ENCODE data around the gene GSTM2. TPM values are rescaled to one million over a fixed set of nuclear protein-coding genes. Genes with fewer than 3 reads are reported as not detected.

Gene GSTM2
- total RNA-seq, 1 experiment from 2014 or later: 0.84 TPM

DNA sequence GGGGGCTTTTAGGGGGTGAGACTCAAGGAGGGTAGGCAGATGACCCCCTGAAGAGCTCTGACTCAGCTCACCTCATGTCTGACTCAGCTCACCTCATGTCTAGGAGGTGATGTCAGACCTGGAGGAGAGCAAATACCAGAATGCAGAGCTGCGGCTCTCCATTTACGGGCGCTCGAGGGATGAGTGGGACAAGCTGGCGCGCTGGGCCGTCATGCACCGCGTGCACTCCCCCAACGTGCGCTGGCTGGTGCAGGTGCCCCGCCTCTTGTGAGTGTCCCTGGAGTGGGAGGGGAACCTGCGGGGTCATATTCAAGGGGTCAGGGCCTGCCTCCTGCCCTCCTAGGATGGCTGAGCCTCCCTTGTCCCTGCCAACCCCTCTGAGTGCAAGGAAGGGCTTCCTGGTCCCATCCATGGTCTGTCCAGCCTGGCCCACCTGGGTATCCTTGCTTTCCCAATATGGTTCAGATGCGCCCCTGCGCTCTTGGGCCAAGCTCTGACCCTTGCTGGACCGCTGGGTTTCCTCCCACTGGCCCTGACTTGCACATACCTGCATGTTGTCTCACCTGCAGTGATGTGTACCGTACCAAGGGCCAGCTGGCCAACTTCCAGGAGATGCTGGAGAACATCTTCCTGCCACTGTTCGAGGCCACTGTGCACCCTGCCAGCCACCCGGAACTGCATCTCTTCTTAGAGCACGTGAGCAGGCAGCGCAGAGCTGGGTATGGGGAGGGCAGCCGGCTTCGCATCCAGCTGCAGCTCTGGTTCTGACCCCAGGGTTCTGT, 39.1 kb upstream of the GSTM2 start:
- Histone ChIP-seq H3K4me1 (no peaks in the 10 kb centered on the region), H3K4me3 (ENCODE audit: low read depth, low read length) (no peak overlapping the region), H3K9me3 (no peaks in the 10 kb centered on the region), H3K27me3 (replicated peaks; ENCODE audit: control insufficient read depth, insufficient read depth, low read length) (no peaks in the 10 kb centered on the region), H3K36me3 (ENCODE audit: control insufficient read depth, insufficient read depth, low read length) (no peaks in the 10 kb centered on the region)
- no peaks in the 10 kb centered on the region for H3K9me3 Mint-ChIP-seq (ENCODE audit: unreplicated experiment)
- intact Hi-C loops (cut with micrococcal nuclease; ENCODE audit: unreplicated experiment): no loop called here
- ChIA-PET CTCF (interaction anchor here (3.3 kb wide), 1 partner anchor 83 kb away, joined by 36 read pairs; no protein-coding TSS in a partner anchor), POLR2A (no interaction called here)
- H3K4me3 Mint-ChIP-seq (ENCODE audit: unreplicated experiment): no peak overlapping the region
- H3K4me1 Mint-ChIP-seq (ENCODE audit: low read depth, unreplicated experiment): no peaks in the 10 kb centered on the region
- DNase-seq: no peak
- no peaks in the 10 kb centered on the region for H3K27me3 Mint-ChIP-seq (ENCODE audit: insufficient read depth, unreplicated experiment)
- H3K36me3 Mint-ChIP-seq (ENCODE audit: insufficient read depth, unreplicated experiment): peaks cover 4% of the 10 kb centered on the region
- no peak overlapping the region for H3K27ac Mint-ChIP-seq (ENCODE audit: unreplicated experiment)
- TF ChIP-seq, protein P1, sequence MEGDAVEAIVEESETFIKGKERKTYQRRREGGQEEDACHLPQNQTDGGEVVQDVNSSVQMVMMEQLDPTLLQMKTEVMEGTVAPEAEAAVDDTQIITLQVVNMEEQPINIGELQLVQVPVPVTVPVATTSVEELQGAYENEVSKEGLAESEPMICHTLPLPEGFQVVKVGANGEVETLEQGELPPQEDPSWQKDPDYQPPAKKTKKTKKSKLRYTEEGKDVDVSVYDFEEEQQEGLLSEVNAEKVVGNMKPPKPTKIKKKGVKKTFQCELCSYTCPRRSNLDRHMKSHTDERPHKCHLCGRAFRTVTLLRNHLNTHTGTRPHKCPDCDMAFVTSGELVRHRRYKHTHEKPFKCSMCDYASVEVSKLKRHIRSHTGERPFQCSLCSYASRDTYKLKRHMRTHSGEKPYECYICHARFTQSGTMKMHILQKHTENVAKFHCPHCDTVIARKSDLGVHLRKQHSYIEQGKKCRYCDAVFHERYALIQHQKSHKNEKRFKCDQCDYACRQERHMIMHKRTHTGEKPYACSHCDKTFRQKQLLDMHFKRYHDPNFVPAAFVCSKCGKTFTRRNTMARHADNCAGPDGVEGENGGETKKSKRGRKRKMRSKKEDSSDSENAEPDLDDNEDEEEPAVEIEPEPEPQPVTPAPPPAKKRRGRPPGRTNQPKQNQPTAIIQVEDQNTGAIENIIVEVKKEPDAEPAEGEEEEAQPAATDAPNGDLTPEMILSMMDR (IDR thresholded peaks at IDR 0.05; ENCODE audit: insufficient read depth in 1 of 2, low read depth in 1 of 2, low read length in 1 of 2, severe bottlenecking in 1 of 2, unreplicated experiment in 1 of 2): no peak
- BruUV-seq (replicated peaks): no TSS peak

DNA sequence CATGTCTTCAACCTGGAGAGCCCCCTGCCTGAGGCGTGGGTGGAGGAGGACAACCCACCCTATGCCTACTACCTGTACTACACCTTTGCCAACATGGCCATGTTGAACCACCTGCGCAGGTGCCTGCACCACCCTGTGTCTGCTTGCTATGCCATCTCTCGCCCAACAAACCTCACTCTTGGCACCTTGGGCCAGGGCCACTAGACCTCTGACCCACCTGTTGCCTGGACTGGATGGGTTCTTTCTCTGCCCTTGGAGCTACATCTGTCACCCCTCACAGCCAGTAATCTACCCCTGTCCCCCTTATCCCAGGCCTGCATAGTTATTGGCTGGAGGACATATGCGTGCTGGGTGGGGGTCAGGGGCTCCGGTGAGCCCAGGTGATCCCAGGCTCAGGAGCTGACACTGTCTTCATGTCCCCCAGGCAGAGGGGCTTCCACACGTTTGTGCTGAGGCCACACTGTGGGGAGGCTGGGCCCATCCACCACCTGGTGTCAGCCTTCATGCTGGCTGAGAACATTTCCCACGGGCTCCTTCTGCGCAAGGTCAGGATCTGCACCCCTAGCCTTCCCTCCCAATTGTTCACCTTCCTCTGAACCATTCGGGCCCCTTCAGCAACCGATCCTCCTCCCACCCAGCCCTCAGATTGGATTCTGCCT, 38.4 kb upstream of the GSTM2 start:
- Mint-ChIP-seq H3K36me3 (ENCODE audit: insufficient read depth, unreplicated experiment) (peaks cover 4% of the 10 kb centered on the region), H3K27ac (ENCODE audit: unreplicated experiment) (no peak overlapping the region), H3K9me3 (ENCODE audit: unreplicated experiment) (no peaks in the 10 kb centered on the region), H3K27me3 (ENCODE audit: insufficient read depth, unreplicated experiment) (no peaks in the 10 kb centered on the region), H3K4me3 (ENCODE audit: unreplicated experiment) (no peak overlapping the region), H3K4me1 (ENCODE audit: low read depth, unreplicated experiment) (no peaks in the 10 kb centered on the region)
- H3K4me1 ChIP-seq: no peaks in the 10 kb centered on the region
- H3K27me3 ChIP-seq (replicated peaks; ENCODE audit: control insufficient read depth, insufficient read depth, low read length): no peaks in the 10 kb centered on the region
- H3K9me3 ChIP-seq: no peaks in the 10 kb centered on the region
- ChIA-PET POLR2A (no interaction called here), CTCF (interaction anchor here (1.3 to 3.3 kb wide), 3 partner anchors 9 to 83 kb away, joined by 3 to 36 read pairs (median 14); partner anchors contain the start of gene GNAI3)
- intact Hi-C loops (cut with micrococcal nuclease; ENCODE audit: unreplicated experiment): no loop called here
- H3K36me3 ChIP-seq (ENCODE audit: control insufficient read depth, insufficient read depth, low read length): no peaks in the 10 kb centered on the region
- H3K4me3 ChIP-seq (ENCODE audit: low read depth, low read length): no peak overlapping the region
- DNase-seq: no peak
- BruUV-seq (replicated peaks): no TSS peak
- TF ChIP-seq, protein P1 (IDR thresholded peaks at IDR 0.05; ENCODE audit: insufficient read depth in 1 of 2, low read depth in 1 of 2, low read length in 1 of 2, severe bottlenecking in 1 of 2, unreplicated experiment in 1 of 2): no peak

DNA sequence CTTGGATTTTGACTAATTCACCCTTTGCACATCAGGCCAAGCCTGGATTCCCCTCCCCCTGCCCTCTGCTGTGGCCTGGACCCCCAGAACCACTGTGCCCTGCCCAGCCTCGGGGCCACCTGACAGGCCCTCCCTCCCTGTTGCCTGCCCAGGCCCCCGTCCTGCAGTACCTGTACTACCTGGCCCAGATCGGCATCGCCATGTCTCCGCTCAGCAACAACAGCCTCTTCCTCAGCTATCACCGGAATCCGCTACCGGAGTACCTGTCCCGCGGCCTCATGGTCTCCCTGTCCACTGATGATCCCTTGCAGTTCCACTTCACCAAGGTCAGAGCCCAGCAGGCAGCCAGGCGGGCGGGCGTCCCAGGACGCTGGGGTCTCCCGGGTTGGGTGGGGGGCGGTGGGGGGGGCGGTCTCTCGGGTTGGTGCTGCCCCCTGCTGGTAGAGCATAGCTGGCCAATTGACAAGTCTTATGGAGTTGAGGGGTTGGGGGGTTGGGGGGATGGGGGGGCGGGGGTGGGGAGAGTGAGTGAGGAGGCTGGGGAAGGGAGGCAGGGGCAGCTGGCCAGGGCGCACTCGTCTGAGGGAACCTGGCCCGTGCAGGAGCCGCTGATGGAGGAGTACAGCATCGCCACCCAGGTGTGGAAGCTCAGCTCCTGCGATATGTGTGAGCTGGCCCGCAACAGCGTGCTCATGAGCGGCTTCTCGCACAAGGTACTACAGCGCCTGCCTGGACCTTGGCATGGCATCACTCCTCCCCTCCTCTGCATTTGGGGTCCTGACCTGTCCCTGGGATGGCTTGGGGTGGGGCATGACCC, 37.6 kb upstream of the GSTM2 start:
- Histone ChIP-seq H3K9me3 (no peaks in the 10 kb centered on the region), H3K27me3 (replicated peaks; ENCODE audit: control insufficient read depth, insufficient read depth, low read length) (no peaks in the 10 kb centered on the region), H3K4me1 (no peaks in the 10 kb centered on the region), H3K36me3 (ENCODE audit: control insufficient read depth, insufficient read depth, low read length) (no peaks in the 10 kb centered on the region), H3K4me3 (ENCODE audit: low read depth, low read length) (no peak overlapping the region)
- H3K9me3 Mint-ChIP-seq (ENCODE audit: unreplicated experiment): no peaks in the 10 kb centered on the region
- BruUV-seq (replicated peaks): no TSS peak
- intact Hi-C loops (cut with micrococcal nuclease; ENCODE audit: unreplicated experiment): no loop called here
- H3K27me3 Mint-ChIP-seq (ENCODE audit: insufficient read depth, unreplicated experiment): no peaks in the 10 kb centered on the region
- H3K27ac Mint-ChIP-seq (ENCODE audit: unreplicated experiment): no peak overlapping the region
- DNase-seq: peak in 1 of 2 experiments; percentile 30
- H3K4me1 Mint-ChIP-seq (ENCODE audit: low read depth, unreplicated experiment): no peaks in the 10 kb centered on the region
- no peak overlapping the region for H3K4me3 Mint-ChIP-seq (ENCODE audit: unreplicated experiment)
- TF ChIP-seq, protein P1 (IDR thresholded peaks at IDR 0.05; ENCODE audit: insufficient read depth in 1 of 2, low read depth in 1 of 2, low read length in 1 of 2, severe bottlenecking in 1 of 2, unreplicated experiment in 1 of 2): peak in 1 of 2 experiments; percentile 33
- ChIA-PET CTCF (interaction anchor here (0.5 to 3.3 kb wide), 6 partner anchors 10 to 231 kb away, joined by 3 to 36 read pairs (median 10); partner anchors contain the start of gene GNAI3), POLR2A (no interaction called here)
- peaks cover 4% of the 10 kb centered on the region for H3K36me3 Mint-ChIP-seq (ENCODE audit: insufficient read depth, unreplicated experiment)
